T-helper 1 cell (primary cell): ENCODE measurements around the gene EFHC2.

Source experiments
- DNase-seq, 5 donors: peaks; one replicate each; pipeline ENCODE4 v3.0.0-alpha.2; 2012 to 2020

EFHC2 gene

GRCh38 chrX:44290718-44291117, 52.8 kb downstream of the EFHC2 start:
- no peak for DNase-seq

GRCh38 chrX:44282753-44283152, 60.7 kb downstream of the EFHC2 start:
- DNase-seq = no peak

DNA sequence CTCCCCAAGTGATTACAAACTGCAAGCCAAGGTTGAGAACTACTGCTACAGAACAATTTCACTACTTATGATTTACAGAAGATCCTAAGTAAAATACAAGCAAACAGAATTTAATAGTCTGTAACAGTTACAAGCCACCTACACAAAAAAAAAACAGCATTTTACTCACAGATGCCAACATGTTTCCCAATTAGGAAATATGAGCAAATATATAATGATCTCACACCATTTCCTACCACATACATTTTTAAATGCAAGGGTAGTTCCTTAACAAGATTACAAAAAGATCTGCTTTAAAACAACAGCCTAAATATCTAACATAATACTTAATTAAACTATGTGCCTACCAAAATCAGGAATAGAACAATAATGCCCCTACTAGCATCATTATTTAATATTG, 63.4 kb downstream of the EFHC2 start:
- DNase-seq = no peak

DNA sequence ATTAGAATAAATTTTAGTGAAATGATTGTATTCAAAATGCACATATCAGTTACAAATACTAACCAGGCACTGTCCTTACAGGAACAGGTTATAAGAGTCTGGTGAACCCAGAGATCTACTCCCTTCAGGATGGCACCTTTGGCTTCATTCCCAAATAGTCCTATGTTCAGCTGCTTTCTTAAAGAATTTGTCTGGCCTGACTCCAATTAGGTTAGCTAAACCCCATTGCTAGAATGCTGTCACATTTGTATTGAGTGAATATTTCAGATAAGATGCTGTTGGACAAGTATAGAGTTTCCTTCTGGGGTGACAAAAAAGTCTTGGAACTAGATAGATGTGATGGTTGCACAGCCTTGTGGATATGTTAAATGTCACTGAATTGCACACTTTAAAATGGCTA, 69.4 kb downstream of the EFHC2 start:
- no peak for DNase-seq

DNA sequence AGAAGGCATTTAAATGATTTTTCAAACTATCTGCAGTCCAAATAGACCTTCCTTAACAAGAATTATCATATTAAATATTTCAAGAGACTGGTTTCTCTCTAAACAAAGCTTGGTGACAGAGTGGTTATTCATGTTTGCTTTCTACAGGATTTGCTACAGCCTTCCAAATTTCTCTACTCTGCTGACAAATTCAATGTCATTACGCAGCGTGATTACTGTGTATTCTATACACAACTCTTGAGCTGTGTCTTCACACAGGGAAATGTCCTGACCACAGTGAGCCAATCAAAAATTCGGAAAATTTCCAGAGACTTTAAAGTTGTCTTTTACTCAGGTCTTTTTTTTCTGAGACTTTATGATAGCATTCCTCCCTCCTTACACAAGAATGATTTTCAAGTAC, 75.6 kb downstream of the EFHC2 start:
- DNase-seq = no peak

- no peak for DNase-seq
Observed at GRCh38 chrX:44267116-44267515, 76.4 kb downstream of the EFHC2 start.

- DNase-seq = peak in 1 of 5 donors; percentile 14
Observed at GRCh38 chrX:44265559-44265958, 77.9 kb downstream of the EFHC2 start.

- no peak for DNase-seq
Observed at GRCh38 chrX:44264936-44265335, 78.5 kb downstream of the EFHC2 start.

GRCh38 chrX:44261286-44261685, 82.2 kb downstream of the EFHC2 start:
- no peak for DNase-seq

DNA sequence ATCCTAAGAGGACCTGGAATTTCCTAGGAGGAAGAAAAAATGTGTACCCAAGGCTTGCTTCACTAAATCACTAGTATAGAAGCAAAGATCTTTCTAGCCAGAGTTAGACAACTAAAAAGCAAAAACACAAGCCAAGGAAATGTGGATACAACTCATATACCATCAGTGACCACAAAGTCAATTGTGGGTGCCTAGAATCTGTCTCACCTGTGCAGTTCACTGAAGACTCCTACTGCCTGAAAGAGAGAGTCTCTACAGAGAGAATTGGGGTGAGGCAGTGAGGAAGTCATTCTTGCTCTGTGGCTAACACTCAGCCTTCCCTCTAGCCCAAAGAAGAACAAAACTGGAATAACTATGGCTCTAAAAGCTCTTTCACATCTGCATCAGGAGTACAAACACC, 82.9 kb downstream of the EFHC2 start:
- DNase-seq = no peak

- peak in 1 of 5 donors; percentile 23 for DNase-seq
Observed at GRCh38 chrX:44255742-44256141, 87.7 kb downstream of the EFHC2 start.

GRCh38 chrX:44253575-44253942, 89.9 kb downstream of the EFHC2 start:
- no peak for DNase-seq

DNA sequence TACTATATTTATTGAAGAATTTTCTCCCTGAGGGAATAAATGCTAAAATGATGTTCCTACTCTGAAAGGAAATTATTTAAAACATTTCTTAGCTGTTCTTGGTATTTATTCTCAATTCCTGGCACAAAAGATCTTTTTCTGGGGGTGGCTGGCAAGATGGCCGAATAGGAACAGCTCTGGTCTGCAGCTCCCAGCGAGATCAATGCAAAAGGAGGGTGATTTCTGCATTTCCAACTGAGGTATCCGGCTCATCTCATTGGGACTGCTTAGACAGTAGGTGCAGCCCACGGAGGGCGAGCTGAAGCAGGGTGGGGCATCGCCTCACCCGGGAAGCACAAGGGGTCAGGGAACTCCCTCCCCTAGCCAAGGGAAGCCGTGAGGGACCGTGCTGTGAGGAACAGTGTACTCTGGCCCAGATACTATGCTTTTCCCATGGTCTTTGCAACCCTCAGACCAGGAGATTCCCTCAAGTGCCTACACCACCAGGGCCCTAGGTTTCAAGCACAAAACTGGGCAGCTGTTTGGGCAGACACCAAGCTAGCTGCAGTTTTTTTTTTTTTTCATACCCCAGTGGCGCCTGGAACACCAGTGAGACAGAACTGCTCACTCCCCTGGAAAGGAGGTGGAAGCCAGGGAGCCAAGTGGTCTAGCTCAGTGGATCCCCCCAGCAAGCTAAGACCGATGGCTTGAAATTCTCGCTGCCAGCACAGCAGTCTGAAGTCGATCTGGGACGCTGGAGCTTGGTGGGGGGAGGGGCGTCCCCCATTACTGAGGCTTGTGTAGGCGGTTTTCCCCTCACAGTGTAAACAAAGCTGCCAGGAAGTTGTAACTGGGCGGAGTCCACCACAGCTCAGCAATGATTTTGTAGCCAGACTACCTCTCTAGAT, 90.5 kb downstream of the EFHC2 start:
- DNase-seq = peak; percentile 14 to 83 (median 29)

- no peak for DNase-seq
Observed at GRCh38 chrX:44247468-44247867, 96.0 kb downstream of the EFHC2 start.

DNA sequence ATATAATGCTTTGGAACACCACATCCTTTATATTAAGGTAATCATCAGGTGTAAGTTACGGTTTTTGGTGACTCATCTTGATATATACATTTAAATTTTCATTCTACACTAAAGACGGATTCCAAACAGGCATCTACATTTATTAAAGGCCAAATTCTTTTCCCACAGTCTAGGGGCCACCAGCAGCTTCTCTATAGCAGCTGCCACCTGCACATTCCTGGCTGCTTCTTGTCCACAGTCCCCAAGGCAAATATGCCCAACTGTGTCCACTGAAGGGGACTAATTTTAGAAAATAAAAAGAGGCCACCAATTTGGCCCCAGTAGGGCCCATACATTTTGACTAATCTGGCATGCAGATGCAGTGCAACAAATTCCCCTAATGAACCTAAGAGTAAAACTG, 96.6 kb downstream of the EFHC2 start:
- DNase-seq = no peak

DNA sequence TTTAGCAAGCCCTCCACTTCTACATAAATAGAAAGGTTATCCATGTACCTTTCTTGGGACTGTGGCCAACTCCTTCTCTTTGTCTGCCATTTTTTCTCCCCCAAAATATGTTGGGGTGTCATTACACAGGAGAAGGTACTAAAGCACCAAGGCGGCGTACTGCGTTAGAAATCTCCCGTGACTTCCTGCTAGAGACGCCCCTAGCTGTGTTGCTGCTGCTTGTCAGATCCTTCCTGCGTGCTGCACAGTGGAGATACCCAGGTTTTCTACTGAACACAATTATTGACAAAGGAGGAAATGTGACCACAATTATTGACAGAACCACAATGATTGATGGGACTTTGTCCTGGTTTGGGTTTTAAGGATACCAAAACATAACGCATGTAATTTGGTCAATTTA, 97.7 kb downstream of the EFHC2 start:
- peak in 2 of 5 donors; percentile 9 to 26 for DNase-seq

- peak in 1 of 5 donors; percentile 25 for DNase-seq
Observed at GRCh38 chrX:44244008-44244407, 99.5 kb downstream of the EFHC2 start.

- no peak for DNase-seq
Observed at GRCh38 chrX:44241546-44241945, 101.9 kb downstream of the EFHC2 start.

DNA sequence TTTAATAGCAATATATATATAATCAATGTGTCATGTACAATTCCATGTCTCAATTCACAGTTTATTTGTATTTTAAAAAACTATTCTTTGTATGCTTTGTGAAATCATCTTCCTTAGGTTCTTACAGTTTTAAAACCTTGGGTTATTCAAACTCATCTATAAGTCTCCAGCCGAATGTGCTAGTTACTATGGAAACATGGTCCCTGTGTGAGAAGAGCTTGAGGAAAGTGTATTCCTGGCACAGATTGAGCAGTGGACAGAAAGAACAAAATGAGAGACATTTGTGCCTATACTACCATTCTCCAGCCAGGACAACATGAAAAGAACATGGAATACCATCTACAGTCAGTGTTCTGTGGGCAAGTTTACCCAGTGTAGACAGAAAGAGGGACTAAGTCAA, 103.4 kb downstream of the EFHC2 start:
- no peak for DNase-seq

GRCh38 chrX:44239036-44239435, 104.4 kb downstream of the EFHC2 start:
- DNase-seq = no peak

GRCh38 chrX:44235534-44235933, 107.9 kb downstream of the EFHC2 start:
- DNase-seq = no peak

GRCh38 chrX:44234541-44234940, 108.9 kb downstream of the EFHC2 start:
- no peak for DNase-seq

DNA sequence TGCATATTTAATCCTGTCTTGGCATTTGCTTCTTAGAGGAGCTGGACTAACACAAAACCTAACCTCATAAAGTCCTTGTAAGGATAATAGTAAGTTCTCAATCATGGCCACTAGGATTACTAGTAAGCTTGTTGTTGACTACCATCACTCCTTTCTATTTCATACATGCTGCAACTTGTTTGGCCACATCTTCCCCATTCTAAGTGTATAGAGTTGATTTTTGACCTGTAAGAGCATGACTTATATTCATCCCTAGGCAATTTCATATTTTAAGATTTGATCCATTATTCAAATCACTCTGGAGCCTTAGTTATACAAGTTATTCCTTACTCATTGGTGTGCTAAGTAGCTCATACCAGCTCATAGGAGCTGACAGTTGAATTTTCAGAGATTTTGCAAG, 109.4 kb downstream of the EFHC2 start:
- DNase-seq = no peak

GRCh38 chrX:44232081-44232480, 111.4 kb downstream of the EFHC2 start:
- DNase-seq = no peak

DNA sequence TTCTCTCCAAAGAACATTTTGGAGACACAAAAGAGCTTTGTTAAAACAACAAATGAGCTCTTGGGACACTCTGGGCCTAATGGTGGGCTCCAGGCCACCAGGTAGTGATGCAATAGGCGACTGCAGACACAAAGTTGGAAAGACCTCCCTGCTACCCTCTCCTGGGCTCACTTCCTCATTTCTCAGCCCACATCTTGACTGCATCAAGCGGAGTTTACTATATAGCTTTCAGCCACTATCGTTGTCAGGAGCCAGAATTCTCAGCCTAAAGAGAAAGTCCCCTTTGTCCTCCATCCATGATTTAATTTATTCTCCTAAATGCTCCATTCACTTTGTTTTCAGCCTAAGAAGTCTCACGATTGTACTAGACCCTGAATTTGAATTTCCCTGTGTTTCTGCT, 114.9 kb downstream of the EFHC2 start:
- no peak for DNase-seq
